Heart left ventricle (tissue), 13 donors: ENCODE data around the gene KCTD21.

Source experiments
- CTCF ChIP-seq, 12 donors: fragments of 200-600 bp; sonication (generic) in 4 of 12; IDR thresholded peaks; one replicate each; pipeline versions ENCODE4 v1.5.0 to v1.8.0; 2018 to 2022; ENCODE audit warnings: antibody characterized with exemption in 12 of 12, mild to moderate bottlenecking in 5 of 12
- POLR2A ChIP-seq, 2 donors: fragments of 450-650 bp; IDR thresholded peaks; one replicate each; pipeline ENCODE4 v1.6.1; 2017; ENCODE audit warnings: antibody characterized with exemption in 2 of 2, mild to moderate bottlenecking in 2 of 2, moderate library complexity in 2 of 2
- donor health status: ischemic (EF 13 %, LVEDD 7.1; RV severe dilation, severe dysfunction).
- donor health status: DM: no; HTN: yes; CAD: no.
- donor health status: DM: no; HTN: no; CAD: no.
- donor health status: ischemic (EF 25% LVEDD 6.9; RV normal size, moderate dysfunction).
- donor health status: ischemic (EF 25% LVEDD 5.7; RV mildly dilated, moderate dysfunction).
- donor health status: ischemic (EF 35%, LVEDD 5.7; RV mildly dilated, moderate dysfunction).
- donor health status: nonischemic (EF 11% LVEDD 7.7; RV severe dilation, severe dysfunction).
- donor health status: DM: yes; HTN: yes; CAD: no.
- donor health status: PGD.
- donor health status: ischemic (EF 29% LVEDD 5.4; RV normal size, mild dysfunction).
- donor health status: nonischemic (EF 23%, LVEDD 6.1; RV moderate dilation, normal function).

GRCh38 chr11:78163828-78164227 lies 24.6 kb downstream of the KCTD21 start:
- no peak for TF ChIP-seq CTCF (IDR thresholded peaks at IDR 0.05)
- TF ChIP-seq POLR2A (IDR thresholded peaks at IDR 0.05) = no peak
